A204.1 (cell line): ENCODE results near the gene RHOC.
"Not testable (repeated sequence)": the region's sequence is repeated elsewhere in the genome, so short reads cannot be mapped to it uniquely, and the experiment has no call there.

ENCODE experiments used
- FAIRE-seq: peaks from 2 replicates; lab custom pipeline; 2012; peaks lifted over from hg19 to GRCh38; lab: Jason Lieb, UNC

The RHOC gene

DNA sequence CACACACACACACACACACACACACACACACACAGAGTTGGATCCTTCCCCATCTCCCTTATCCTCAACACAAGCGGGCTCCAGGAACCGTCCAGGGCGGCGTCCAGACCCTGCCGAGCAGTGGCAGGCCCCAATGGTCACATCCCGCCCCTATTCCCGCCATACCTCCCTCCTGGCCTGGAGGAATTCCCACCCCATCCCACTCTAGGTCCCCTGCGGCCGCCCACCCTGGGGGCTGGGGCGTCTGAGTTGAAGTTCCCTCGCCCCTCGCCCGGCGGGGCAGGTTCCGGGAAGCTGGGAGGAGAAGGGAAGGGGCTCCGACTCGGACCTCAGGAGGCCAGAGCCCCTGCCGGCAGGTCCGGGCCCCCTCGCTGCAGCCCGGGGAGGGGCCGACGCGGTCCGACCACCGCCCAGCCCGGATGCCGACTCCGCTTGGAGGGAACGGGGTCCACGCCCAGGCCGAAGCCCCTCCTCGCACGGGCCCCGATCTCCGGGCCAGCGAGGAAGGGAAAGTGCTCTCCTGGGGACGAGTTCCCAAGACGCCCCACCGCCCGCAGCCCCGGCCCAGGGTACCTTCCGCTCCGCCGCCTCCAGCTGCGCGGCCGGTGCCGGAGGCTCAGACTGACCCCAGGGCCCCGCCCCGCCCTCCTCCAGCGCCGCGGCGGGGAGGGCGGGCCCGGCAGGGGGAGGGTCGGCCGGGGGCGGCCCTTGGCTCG lies at the start of gene RHOC:
RHOC (minus strand) TSS at position 623 of the 716 bp plus-strand sequence. CDS start 3,328 bp downstream, outside the sequence.
- no peak for FAIRE-seq

DNA sequence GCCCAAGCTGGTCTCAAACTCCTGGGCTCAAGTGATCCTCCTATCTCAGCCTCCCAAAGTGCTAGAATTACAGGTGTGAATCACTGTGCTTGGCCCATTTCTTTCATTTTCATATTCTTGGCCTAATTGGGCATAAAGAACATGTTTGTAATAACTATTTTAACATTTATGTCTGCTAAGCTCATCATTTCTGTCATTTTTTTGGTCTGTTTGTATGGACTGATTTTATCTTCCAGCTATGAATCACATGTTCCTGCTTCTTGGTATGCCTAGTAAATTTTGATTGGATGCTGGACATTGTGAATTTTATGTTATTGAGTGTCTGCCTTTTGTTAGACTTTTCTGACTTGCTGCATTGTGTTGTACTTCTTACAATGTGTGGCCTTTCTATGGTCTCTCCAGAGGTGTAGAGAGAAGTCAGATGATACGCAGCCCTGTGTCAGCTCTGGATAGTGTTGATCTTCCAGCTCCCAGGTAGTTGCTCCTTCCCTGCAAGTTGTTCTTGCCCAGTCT lies 47.2 kb upstream of the RHOC start:
- FAIRE-seq, result no peak

DNA sequence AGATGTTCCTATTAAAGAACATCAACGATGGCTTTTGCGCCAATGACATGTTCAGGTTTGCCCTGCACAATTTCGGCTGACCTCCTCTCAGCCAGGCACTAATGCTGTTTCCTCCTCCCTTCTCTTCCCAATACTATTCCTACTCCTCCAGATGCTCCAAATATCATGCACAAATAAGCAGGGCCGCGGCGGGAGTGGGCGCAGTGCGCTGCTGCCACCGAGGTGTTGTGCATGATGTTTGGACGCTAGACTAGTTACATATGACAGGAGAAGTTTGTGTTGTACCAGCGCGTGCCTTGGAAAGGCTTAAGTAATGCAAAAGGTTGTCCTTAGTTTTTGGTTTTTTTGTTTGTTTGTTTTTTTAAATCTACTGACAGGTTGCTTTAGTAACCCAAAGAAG lies 41.5 kb upstream of the RHOC start:
- FAIRE-seq, result no peak

DNA sequence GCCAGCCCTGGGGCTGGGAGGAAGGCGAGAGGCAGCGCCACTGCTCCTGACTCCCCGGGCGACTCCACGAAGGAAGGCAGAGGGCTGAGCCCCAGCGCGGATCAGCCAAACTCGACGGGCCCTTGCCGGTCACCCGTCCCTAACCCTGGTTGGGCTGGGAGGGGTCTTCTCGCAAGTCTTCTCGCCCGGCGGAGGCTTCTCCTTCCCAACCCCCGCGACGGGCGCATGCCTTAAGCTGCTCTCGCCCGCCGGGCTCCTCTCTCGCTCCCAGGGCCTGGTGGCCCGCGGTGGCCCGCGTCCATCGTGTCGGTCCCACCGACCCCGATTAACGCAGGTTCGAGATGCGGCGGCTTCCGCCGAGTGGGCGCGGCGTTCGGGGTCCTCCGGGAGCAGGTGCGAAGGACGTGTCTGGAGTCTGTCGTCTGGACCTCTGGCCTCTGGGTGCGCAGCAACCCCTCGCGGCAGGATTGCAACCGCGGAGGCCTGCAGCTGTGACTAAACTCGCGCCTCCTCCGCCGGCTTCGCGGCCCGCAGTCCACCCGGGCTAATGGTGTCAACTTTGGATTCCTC lies 37.2 kb upstream of the RHOC start:
- FAIRE-seq, result no peak

DNA sequence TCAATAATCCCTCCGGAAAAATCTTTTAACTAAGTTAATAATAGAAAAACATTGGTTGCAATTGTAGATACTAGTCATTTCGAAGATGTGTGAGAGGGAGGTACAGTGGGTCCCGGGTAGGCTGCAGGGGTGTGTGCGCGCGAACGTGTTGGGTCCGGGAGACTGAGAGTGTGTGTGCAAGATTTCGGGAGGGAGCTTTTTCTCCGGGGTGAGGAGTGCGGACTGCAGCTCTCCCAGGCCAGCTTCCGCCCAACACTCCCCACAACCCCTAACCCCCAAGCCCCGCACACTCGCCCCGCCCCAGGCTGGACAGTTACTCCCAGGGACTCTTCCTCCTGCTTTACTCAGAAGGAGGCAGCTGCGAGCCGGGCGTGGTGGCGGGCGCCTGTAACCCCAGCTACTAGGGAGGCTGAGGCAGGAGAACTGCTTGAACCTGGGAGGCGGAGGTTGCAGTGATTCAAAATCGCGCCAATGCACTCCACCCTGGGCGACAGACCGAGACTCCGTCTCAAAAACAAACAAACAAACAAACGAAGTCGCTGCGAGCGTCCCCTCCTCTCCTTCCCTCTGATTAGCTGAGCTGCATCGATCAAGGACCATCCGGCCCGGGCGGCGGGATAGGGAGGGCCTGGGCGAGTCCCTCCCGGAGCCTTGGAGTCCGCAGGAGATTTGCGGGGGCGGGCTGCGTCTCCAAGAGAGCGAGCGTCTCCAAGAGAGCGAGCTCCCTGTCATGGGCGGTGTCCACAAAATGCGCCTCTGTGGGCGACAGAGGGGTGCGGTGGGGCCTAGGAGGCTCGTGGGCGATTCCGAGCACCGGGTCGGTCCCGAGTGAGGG lies 36.5 kb upstream of the RHOC start:
- no peak for FAIRE-seq

DNA sequence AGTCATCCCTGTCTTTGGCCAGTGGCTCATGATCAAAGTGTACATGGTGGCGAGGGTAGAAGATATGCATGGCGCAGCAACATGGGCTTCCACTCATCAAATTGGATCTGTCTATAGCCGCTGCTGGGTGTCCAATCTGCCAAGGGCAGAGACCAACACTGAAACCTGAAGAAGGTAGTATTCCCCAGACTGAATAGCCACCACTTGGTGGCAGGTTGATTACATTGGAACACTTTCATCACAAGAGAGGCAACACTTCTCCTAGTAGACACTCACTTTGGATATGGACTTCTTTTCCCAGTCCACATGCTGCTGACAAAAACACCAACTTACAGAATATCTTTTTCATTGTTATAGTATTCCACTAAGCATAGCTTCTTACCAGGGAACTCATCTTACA lies 30.6 kb upstream of the RHOC start:
- no peak for FAIRE-seq

DNA sequence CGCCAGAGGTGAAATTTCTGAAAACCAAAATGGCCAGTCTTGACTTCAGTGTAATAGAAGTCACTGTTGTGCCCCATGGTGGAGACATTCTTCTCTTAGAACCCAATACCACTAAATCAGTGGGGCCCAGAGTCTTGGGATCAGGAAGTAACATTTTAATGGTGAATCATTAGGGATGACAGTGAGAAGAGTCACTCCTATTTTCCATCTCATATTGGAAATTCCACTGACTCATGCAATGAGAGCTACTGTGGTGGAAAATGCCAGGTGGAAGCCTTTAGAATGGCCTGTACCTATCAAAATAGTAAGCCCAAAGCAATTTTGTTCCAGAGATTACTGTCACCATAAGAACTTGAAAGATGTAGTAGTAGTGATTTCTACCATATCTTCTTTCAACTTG lies 28.8 kb upstream of the RHOC start:
- no peak for FAIRE-seq

DNA sequence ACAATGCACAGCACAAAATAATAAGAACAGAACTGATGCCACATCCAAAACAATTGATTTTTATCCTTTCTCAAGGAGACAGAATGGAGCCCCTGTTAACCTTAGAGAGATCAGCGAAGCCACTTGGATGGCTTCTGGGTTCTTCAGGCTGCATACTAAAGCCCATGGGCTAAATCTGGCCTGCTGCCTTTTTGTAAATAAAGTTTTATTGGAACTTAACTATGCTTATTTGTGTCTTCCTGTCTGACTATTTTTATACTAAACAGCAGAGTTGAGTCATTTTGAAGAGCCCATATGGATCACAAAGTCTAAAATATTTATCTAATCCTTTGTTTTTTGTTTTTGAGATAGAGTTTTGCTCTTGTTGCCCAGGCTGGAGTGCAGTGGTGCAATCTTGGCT lies 24.5 kb upstream of the RHOC start:
- FAIRE-seq, result no peak

DNA sequence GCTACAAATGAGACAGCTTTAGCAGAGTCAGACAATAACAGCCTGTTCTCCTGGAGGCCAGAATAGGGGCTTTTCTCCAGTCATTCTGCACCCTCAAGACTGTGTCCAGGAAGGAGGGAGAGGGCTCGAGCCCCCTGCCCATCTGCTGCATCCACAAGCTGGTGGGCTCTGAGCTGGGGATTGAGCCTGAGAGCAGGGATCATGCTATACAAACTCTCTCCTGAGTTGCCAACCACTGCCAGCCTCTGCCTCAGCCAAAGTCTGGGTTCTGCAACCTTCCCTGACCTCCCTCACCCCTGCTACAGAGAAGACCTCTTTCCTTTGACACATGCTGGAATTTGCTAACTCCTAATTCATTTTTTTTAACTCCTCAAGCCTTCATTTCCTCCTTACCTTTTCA lies 23.0 kb upstream of the RHOC start:
- no peak for FAIRE-seq

DNA sequence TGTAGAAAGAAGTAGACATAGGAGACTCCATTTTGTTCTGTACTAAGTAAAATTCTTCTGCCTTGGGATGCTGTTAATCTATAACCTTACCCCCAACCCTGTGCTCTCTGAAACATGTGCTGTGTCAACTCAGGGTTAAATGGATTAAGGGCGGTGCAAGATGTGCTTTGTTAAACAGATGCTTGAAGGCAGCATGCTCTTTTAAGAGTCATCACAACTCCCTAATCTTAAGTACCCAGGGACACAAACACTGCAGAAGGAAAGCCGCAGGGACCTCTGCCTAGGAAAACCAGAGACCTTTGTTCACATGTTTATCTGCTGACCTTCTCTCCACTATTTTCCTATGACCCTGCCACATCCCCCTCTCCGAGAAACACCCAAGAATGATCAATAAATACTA lies 22.1 kb upstream of the RHOC start:
- FAIRE-seq, result not testable (repeated sequence)

DNA sequence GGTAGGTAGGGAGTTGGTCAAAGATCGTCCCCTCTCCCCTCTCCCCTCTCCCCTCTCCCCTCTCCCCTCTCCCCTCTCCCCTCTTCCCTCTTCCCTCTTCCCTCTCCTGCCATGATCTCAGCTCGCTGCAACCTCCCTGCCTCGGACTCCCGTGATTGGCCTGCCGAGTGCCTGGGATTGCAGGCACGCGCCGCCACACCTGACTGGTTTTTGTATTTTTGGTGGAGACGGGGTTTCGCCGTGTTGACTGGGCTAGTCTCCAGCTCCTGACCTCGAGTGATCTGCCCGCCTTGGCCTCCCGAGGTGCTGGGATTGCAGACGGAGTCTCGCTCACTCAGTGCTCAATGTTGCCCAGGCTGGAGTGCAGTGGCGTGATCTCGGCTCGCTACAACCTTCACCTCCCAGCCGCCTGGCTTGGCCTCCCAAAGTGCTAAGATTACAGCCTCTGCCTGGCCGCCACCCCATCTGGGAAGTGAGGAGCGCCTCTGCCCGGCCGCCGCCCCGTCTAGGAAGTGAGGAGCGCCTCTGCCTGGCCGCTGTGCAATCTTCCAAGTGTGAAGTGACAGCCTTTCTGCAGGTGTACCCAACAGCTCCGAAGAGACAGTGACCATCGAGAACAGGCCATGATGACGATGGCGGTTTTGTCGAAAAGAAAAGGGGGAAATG lies 21.5 kb upstream of the RHOC start:
- not testable (repeated sequence) for FAIRE-seq

DNA sequence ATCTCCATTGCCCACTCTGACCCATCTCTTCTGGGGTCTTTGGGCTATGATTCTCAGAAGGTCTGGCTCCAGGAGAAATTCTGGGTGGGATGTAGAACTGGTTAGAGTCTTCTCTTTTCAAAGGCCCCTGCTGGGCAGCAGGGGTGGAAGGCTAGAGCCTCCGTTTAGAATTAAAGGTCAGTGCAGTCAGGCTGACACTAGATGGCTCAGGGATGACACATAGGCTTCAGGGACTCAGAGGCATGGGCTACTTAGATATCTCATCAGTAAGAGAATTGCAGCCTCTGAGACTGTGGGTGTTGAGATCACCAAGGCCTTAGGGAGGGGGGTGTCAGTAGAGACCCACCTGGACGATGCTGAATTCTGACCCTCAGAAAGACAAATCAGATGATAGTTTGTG lies 20.8 kb upstream of the RHOC start:
- FAIRE-seq, result no peak

DNA sequence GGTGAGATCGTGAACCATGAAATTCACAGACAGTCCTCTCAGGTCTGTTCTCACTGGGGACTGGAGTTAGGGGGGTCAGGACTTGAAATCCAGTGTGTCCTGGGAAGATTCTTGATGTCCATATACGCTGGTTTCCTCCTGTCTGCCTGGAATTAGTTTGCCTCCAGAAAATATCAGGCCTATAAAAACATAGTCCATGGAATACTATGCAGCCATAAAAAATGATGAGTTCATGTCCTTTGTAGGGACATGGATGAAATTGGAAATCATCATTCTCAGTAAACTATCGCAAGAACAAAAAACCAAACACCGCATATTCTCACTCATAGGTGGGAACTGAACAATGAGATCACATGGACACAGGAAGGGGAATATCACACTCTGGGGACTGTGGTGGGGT lies 17.3 kb upstream of the RHOC start:
- FAIRE-seq, result not testable (repeated sequence)

DNA sequence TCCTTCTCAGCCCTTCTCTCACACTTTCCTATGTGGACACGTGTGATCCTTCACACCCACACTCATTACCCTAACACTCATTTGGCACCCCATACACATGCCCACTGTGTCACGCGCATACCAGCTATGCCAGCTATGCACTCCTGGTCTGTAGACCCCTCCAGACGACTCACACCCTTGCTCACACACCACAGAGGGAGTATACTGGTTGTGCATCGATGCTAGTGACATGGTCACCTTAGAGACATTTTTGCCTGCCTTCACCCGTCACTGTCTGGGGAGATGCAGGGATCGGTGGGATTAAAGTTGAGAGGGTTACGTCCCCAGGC lies 16.5 kb upstream of the RHOC start:
- FAIRE-seq, result no peak

DNA sequence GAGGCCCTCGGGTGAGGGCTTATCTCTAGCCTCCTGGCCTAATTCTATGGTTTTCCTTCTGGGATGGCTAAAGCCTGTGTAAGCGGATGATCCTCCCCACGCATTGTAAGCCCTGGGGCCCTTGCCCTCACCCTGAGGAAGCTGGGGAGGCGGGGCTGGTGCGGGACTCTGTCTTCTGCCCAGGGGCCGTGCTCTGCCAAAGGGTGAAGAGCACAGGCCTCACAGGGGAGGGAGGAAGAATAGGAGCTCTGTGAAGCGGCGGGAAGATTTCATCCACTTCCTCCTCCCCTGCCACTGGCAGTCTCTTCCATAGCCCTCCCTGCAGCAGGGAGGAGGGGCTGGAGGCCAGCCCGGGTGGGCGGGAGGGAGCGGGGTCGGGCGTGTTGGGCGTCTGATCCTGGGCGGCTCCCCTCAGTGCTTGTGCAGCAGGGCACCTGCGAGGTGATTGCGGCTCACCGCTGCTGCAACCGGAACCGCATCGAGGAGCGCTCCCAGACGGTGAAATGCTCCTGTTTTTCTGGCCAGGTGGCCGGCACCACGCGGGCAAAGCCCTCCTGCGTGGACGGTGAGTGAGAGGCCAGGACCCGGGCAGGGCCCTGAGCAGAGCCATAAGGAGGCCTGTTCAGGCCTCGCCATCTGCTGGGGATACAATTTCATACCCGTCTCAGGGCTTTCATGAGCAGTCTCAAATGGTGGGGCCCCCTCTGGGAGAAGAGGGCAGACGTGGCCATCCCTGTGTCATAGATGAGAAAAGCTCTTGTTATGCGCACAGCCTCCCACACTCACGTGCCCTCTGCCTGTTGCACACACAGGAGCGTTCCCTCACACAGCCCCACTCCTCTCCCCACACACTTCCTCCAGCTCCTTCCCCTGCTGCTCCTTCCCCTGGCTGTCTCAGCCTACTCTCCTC lies 15.9 kb upstream of the RHOC start:
- FAIRE-seq, result no peak

DNA sequence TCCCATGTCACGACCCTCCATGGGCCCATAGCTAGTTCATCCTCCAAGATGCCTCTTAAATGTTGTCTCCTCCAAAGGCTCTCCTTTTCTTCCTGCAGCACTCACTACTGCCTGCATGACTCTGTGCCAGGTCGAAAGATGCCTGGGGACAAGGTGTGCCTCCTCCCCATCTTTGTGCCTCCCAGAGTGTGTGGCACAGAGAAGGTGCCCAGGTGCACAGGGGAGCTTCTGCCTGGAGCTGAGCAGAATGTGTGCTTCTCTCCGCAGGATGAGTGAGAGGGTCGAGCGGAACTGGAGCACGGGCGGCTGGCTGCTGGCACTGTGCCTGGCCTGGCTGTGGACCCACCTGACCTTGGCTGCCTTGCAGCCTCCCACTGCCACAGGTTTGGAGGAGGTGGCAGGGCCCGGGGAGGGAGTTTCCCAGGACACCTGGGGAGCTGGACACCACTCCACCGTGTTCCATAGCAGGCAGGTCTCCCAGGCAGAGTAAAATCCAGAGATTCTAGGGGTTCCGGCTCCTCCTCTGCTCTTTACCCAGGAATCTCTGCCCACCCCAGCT lies 15.1 kb upstream of the RHOC start:
- FAIRE-seq, result no peak

DNA sequence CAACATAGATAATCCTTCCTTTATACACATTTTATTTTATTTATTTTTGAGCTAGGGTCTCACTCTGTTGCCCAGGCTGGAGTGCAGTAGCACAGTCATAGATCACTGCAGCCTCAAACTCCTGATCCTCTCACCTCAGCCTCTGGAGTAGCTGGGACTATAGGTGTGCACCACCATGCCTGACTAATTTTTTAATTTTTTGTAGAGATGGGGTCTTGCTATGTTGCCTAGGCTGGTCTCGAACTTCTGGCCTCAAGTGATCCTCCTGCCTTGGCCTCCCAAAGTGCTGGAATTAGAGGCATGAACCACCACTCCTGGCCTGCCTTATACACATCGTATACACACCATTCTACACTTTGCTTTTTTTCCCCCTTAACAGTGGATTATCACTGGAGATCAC lies 14.4 kb upstream of the RHOC start:
- FAIRE-seq, result not testable (repeated sequence)

DNA sequence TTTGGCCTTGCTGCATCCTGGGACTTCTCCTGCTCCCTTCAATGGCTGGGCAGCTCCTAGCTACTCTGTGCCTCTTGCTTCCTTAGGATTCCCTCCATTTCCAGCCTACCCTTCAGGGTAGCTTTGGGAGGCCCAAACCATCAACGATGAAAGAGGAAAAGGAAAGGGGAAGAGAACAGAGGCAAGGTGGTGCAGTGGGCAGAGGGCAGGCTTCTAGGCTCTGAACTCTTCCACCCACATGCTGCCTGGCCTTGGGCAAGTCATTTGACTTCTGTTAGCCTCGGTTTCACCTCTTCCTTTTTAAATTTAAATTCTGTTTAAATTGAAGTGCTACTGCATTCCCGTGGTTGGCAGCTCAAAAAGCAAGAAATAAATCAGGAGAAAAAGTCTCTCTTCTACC lies 13.9 kb upstream of the RHOC start:
- FAIRE-seq, result no peak

DNA sequence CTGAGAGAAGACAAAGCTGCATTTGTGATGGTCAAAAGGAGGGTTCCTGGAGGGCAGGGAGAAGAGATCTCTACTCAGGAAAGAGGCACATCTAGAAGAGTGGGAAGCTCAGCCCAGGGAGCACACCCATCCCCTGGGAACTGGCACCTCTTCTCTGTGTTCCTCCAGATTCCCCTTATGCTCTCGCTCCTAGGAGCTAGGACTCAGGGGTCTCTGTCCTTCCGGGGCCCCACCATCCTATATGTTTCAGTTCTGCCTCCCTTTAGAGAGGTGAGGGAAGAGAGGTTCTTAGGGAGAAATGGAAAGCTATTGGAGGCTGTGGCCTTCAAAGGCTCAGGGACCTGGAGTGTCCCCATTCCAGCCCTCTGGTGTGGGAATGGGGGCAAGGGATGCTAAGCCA lies 12.8 kb upstream of the RHOC start:
- no peak for FAIRE-seq

DNA sequence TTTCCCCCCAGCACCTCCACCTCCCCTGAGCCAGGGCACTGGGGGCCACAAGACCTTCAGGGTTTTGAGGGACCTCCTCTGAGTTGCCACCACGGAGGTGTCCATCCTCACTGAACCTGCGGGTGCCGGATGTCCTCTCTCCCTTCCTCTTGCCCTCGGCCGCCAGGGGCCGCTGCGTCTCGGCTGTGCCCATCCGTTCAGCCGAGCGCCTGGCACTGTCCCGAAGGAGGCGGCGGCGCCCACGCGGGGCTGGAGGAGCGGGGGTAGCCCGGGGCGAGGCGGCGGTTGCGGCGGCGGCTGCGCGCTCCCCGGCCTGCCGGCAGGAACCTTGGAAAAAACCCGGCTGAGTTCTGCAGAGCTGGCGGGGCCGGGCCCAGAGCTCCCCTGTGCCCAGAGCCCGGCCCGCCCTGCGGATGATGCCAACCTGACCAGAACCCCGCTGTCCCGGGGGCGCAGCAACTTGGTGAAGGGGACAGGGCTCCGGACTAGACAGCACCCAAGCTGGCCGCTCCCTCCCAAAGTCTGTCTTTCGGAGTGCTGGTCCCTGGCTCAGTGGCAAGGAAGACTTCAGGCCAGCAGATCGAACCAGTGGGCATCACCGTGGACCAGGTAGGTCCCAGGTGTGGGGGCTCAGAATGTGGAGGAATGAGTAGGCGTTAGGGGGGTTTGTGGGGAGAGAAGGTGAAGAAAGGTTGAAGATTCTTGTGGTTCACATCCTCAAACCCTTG lies 11.9 kb upstream of the RHOC start:
- no peak for FAIRE-seq
